Spleen (tissue), 11 donors: ENCODE results near the gene UBP1. TPM values are rescaled to one million over a fixed set of nuclear protein-coding genes. Genes with fewer than 3 reads are reported as not detected.

Experiments
- DNase-seq: peaks from one replicate; pipeline ENCODE4 v3.0.0-alpha.2; 2020
- H3K27ac ChIP-seq, 8 donors: fragments of 200-600 bp; sonication (generic) in 7 of 8; 1 replicate in 4 of 8; 2 replicates in 4 of 8; pipeline versions ENCODE4 v1.5.0 to v1.8.0; 2016 to 2021; ENCODE audit warnings: inconsistent platforms in 4 of 8, mild to moderate bottlenecking in 4 of 8, moderate library complexity in 1 of 8
- H3K27me3 ChIP-seq, 7 donors: fragments of 200-600 bp; sonication (generic) in 6 of 7; replicated peaks in 1 of 7; 1 replicate in 4 of 7; 2 replicates in 3 of 7; pipeline versions ENCODE4 v1.5.0 to v1.8.0; 2016 to 2021; ENCODE audit warnings: inconsistent platforms in 3 of 7, mild to moderate bottlenecking in 1 of 7
- H3K36me3 ChIP-seq, 6 donors: fragments of 200-600 bp; sonication (generic) in 5 of 6; 1 replicate in 4 of 6; 2 replicates in 2 of 6; pipeline versions ENCODE4 v1.5.0 to v1.8.0; 2016 to 2021; ENCODE audit warnings: inconsistent platforms in 2 of 6
- H3K4me1 ChIP-seq, 6 donors: fragments of 200-600 bp; sonication (generic) in 5 of 6; 1 replicate in 3 of 6; 2 replicates in 3 of 6; pipeline versions ENCODE4 v1.5.0 to v1.8.0; 2016 to 2021; ENCODE audit warnings: inconsistent platforms in 3 of 6
- H3K4me3 ChIP-seq, 8 donors: fragments of 200-600 bp; sonication (generic) in 7 of 8; 1 replicate in 4 of 8; 2 replicates in 4 of 8; pipeline versions ENCODE4 v1.5.0 to v1.8.0; 2016 to 2021; ENCODE audit warnings: inconsistent platforms in 4 of 8, mild to moderate bottlenecking in 4 of 8, moderate library complexity in 2 of 8
- H3K9me3 ChIP-seq, 8 donors: fragments of 200-600 bp; sonication (generic) in 7 of 8; 1 replicate in 4 of 8; 2 replicates in 4 of 8; pipeline versions ENCODE4 v1.5.0 to v1.8.0; 2016 to 2021; ENCODE audit warnings: inconsistent platforms in 4 of 8
- CTCF ChIP-seq, 11 experiments: fragments of 200-600 bp in 7 of 11; fragments of 450-650 bp in 4 of 11; sonication (generic) in 4 of 11; IDR thresholded peaks in 8 of 11; conservative IDR thresholded peaks in 3 of 11; 1 replicate in 7 of 11; 2 replicates in 4 of 11; pipeline versions ENCODE4 v1.4.0 to v1.8.0; 2016 to 2021; ENCODE audit warnings: antibody characterized with exemption in 11 of 11, inconsistent platforms in 4 of 11, mild to moderate bottlenecking in 1 of 11
- POLR2A ChIP-seq, 3 donors: fragments of 450-650 bp; IDR thresholded peaks; one replicate each; pipeline ENCODE4 v1.5.1; 2017; ENCODE audit warnings: antibody characterized with exemption in 3 of 3, mild to moderate bottlenecking in 1 of 3
- POLR2AphosphoS5 ChIP-seq, 3 donors: sonication (generic); formaldehyde crosslinking; IDR thresholded peaks; one replicate each; pipeline ENCODE4 v1.5.1; 2017; ENCODE audit warnings: antibody characterized with exemption in 3 of 3
- WGBS, 5 donors: extraction: QIAGEN DNeasy Blood & Tissue Kit in 3 of 5; methylation state at CpG; one replicate each; pipeline versions ENCODE4 v1.1.5 to v1.1.7; 2013 to 2018; 5-methylcytosine and 5-hydroxymethylcytosine counted together
- intact Hi-C: fragments of 100-400 bp; cut with DNase I; formaldehyde crosslinking; loops from one replicate; pipeline ENCODE4 v1.15.0; 2023; ENCODE audit warnings: low total_unique reads
- polyA plus RNA-seq, 3 donors: library from polyadenylated mRNA; stranded (reverse); fragments of 200-250 nt; gene quantifications; one replicate each; pipeline ENCODE4 v1.2.1, GENCODE V29; 2013
- total RNA-seq, 7 donors: library from RNA; depleted of rRNA in 3 of 7; stranded (reverse); fragments of >200 nt in 3 of 7; fragmentation: NEBNext Ultra II Directional in 4 of 7; extraction: Animal tissue kit (Norgen Biotek cat#: 25700) in 4 of 7; gene quantifications; one replicate each; pipeline versions ENCODE4 v1.1.0 to v1.2.1, GENCODE V29; 2016 to 2021
- donor health status: healthy with polysubstance abuse.
- donor health status: DM: no; HTN: no; CAD: no; lungs with moderate emphysema.
- donor health status: DM: no; HTN: no; CAD: no.
- donor health status: Bipolar disorder and iron deficiency.
- donor health status: healthy.
- donor health status: DM: no; HTN: no; CAD: no.
- donor health status: DM: yes; HTN: yes; CAD: no.

The UBP1 gene
- total and polyA plus RNA-seq, 10 donors, result 27.6 to 88.2 (median 70.2) TPM

GRCh38 chr3:33442190-33442589, 2.0 kb upstream of the UBP1 start:
- Histone ChIP-seq H3K27me3 (no peaks in the 10 kb centered on the region), H3K36me3 (no peaks in the 10 kb centered on the region), H3K27ac (peak overlapping the region in 7 of 8 donors; percentile 94 to 99 (median 98)), H3K4me3 (no peak overlapping the region), H3K9me3 (no peaks in the 10 kb centered on the region), H3K4me1 (peaks cover 18 to 42% (median 31%) of the 10 kb centered on the region in 6 donors)
- intact Hi-C loops, result no loop called here
- no peak for DNase-seq
- 78 to 98% (median 85%) methylated on average over 4 of the region's 4 CpGs for WGBS, 5 donors
- TF ChIP-seq POLR2A (IDR thresholded peaks at IDR 0.05), result no peak
- no peak for TF ChIP-seq POLR2AphosphoS5 (IDR thresholded peaks at IDR 0.05)
- no peak for TF ChIP-seq CTCF (IDR thresholded peaks at IDR 0.05 in 8 of 11, conservative IDR thresholded peaks at IDR 0.05 in 3 of 11)

GRCh38 chr3:33441225-33441976, 1.2 kb upstream of the UBP1 start:
- H3K9me3 ChIP-seq, result no peaks in the 10 kb centered on the region
- WGBS, 5 donors, result 31 to 36% (median 35%) methylated on average over 26 of the region's 26 CpGs
- TF ChIP-seq POLR2A (IDR thresholded peaks at IDR 0.05) (no peak), POLR2AphosphoS5 (IDR thresholded peaks at IDR 0.05) (no peak), CTCF (IDR thresholded peaks at IDR 0.05 in 8 of 11, conservative IDR thresholded peaks at IDR 0.05 in 3 of 11) (no peak)
- H3K27me3 ChIP-seq, result no peaks in the 10 kb centered on the region
- H3K36me3 ChIP-seq, result no peaks in the 10 kb centered on the region
- peak; percentile 92 for DNase-seq
- peak overlapping the region; percentile 75 to 98 (median 82) for H3K4me3 ChIP-seq
- H3K27ac ChIP-seq, result peak overlapping the region; percentile 94 to 99 (median 98)
- intact Hi-C loops, result no loop called here
- H3K4me1 ChIP-seq, result peaks cover 19 to 44% (median 39%) of the 10 kb centered on the region in 6 donors

GRCh38 chr3:33439546-33440327, 468 bp downstream of the UBP1 start:
- DNase-seq, result no peak
- peak overlapping the region; percentile 75 to 98 (median 82) for H3K4me3 ChIP-seq
- intact Hi-C loops, result no loop called here
- H3K27me3 ChIP-seq, result no peaks in the 10 kb centered on the region
- 0 to 1% (median 0%) methylated on average over 13 to 93 of the region's 93 CpGs for WGBS, 5 donors
- peak overlapping the region; percentile 94 to 99 (median 98) for H3K27ac ChIP-seq
- H3K36me3 ChIP-seq, result no peaks in the 10 kb centered on the region
- no peak for TF ChIP-seq POLR2A (IDR thresholded peaks at IDR 0.05)
- TF ChIP-seq POLR2AphosphoS5 (IDR thresholded peaks at IDR 0.05), result peak in 2 of 3 donors; percentile 7 to 54
- peak in 6 of 11 experiments; percentile 8 to 40 (median 33) for TF ChIP-seq CTCF (IDR thresholded peaks at IDR 0.05 in 8 of 11, conservative IDR thresholded peaks at IDR 0.05 in 3 of 11)
- peaks cover 28 to 61% (median 55%) of the 10 kb centered on the region in 6 donors for H3K4me1 ChIP-seq
- no peaks in the 10 kb centered on the region for H3K9me3 ChIP-seq
